ENCODE data around the gene USP10. TPM values are rescaled to one million over a fixed set of nuclear protein-coding genes. Genes with fewer than 3 reads are reported as not detected.

Gene USP10
- polyA plus RNA-seq, 3 donors: 38.7 to 115 (median 90.9) TPM

- no peak overlapping the region for H3K4me3 ChIP-seq (replicated peaks in 1 of 3; ENCODE audit: low read depth in 2 of 3, low read length in 3 of 3)
- peaks cover 24 to 26% of the 10 kb centered on the region in 2 donors for H3K4me1 ChIP-seq (ENCODE audit: control insufficient read depth in 1 of 2, insufficient read depth in 2 of 2, low read length in 2 of 2)
- Mint-ChIP-seq H3K27me3 (ENCODE audit: low read depth in 3 of 3) (peaks cover 0 to 2% (median 0%) of the 10 kb centered on the region in 3 donors), H3K9me3 (peaks cover 0 to 6% (median 4%) of the 10 kb centered on the region in 7 donors), H3K36me3 (peaks cover 68 to 80% of the 10 kb centered on the region in 2 donors), H3K27ac (peak overlapping the region in 2 of 7 donors; percentile 43 to 60), H3K4me1 (peaks cover 25% of the 10 kb centered on the region), H3K4me3 (no peak overlapping the region)
- no peaks in the 10 kb centered on the region for H3K27me3 ChIP-seq (ENCODE audit: control insufficient read depth in 2 of 2, insufficient read depth in 2 of 2, low read length in 2 of 2)
- no peak for DNase-seq
- no peak overlapping the region for H3K9ac ChIP-seq (ENCODE audit: insufficient read depth, low read length, poor library complexity, severe bottlenecking)
- no peak for TF ChIP-seq CTCF (IDR thresholded peaks at IDR 0.05)
- no peaks in the 10 kb centered on the region for H4K20me1 ChIP-seq (ENCODE audit: insufficient read depth, low read length)
- H3K79me2 ChIP-seq (ENCODE audit: insufficient read depth, low read length): peaks cover 8% of the 10 kb centered on the region
- over 99% methylated on average over 15 of the region's 18 CpGs for WGBS (ENCODE audit: insufficient coverage)
- H3K27ac ChIP-seq (ENCODE audit: low read depth in 1 of 2, low read length in 2 of 2): no peak overlapping the region
- no peak overlapping the region for H3K4me2 ChIP-seq (replicated peaks; ENCODE audit: extremely low read depth, low read length, poor library complexity, severe bottlenecking)
- intact Hi-C loops (cut with micrococcal nuclease): loop anchor here in 1 of 2 donors (5.0 kb wide), 1 partner anchor 44 kb away; no protein-coding TSS in a partner anchor
- H3K9me3 ChIP-seq (replicated peaks in 1 of 2; ENCODE audit: control insufficient read depth in 1 of 2, insufficient read depth in 1 of 2, low read length in 2 of 2): no peaks in the 10 kb centered on the region
- no peak overlapping the region for H2AFZ ChIP-seq (ENCODE audit: insufficient read depth, low read depth, low read length, poor library complexity, severe bottlenecking)
- peaks cover 50 to 74% of the 10 kb centered on the region in 2 donors for H3K36me3 ChIP-seq (replicated peaks in 1 of 2; ENCODE audit: control insufficient read depth in 1 of 2, insufficient read depth in 2 of 2, low read length in 2 of 2)
These were observed 78.9 kb downstream of the USP10 start for GRCh38 chr16:84778720-84779119.

- peaks cover 50 to 66% of the 10 kb centered on the region in 2 donors for H3K36me3 ChIP-seq (replicated peaks in 1 of 2; ENCODE audit: control insufficient read depth in 1 of 2, insufficient read depth in 2 of 2, low read length in 2 of 2)
These were observed 80.3 kb downstream of the USP10 start for GRCh38 chr16:84780063-84780462.

More at GRCh38 chr16:84780063-84780462, 80.3 kb downstream of the USP10 start:
- Histone ChIP-seq H3K4me1 (ENCODE audit: control insufficient read depth in 1 of 2, insufficient read depth in 2 of 2, low read length in 2 of 2) (peaks cover 13 to 14% of the 10 kb centered on the region in 2 donors), H3K27ac (ENCODE audit: low read depth in 1 of 2, low read length in 2 of 2) (no peak overlapping the region), H4K20me1 (ENCODE audit: insufficient read depth, low read length) (no peaks in the 10 kb centered on the region), H3K4me3 (replicated peaks in 1 of 3; ENCODE audit: low read depth in 2 of 3, low read length in 3 of 3) (no peak overlapping the region), H3K9ac (ENCODE audit: insufficient read depth, low read length, poor library complexity, severe bottlenecking) (no peak overlapping the region), H3K4me2 (replicated peaks; ENCODE audit: extremely low read depth, low read length, poor library complexity, severe bottlenecking) (no peak overlapping the region), H2AFZ (ENCODE audit: insufficient read depth, low read depth, low read length, poor library complexity, severe bottlenecking) (no peak overlapping the region), H3K27me3 (ENCODE audit: control insufficient read depth in 2 of 2, insufficient read depth in 2 of 2, low read length in 2 of 2) (no peaks in the 10 kb centered on the region), H3K79me2 (ENCODE audit: insufficient read depth, low read length) (peaks cover 7% of the 10 kb centered on the region), H3K9me3 (replicated peaks in 1 of 2; ENCODE audit: control insufficient read depth in 1 of 2, insufficient read depth in 1 of 2, low read length in 2 of 2) (no peaks in the 10 kb centered on the region)
- Mint-ChIP-seq H3K4me1 (peaks cover 16% of the 10 kb centered on the region), H3K4me3 (no peak overlapping the region), H3K36me3 (peaks cover 58 to 70% of the 10 kb centered on the region in 2 donors), H3K27ac (peak overlapping the region in 1 of 7 donors; percentile 36), H3K27me3 (ENCODE audit: low read depth in 3 of 3) (peaks cover 0 to 2% (median 0%) of the 10 kb centered on the region in 3 donors), H3K9me3 (peaks cover 0 to 6% (median 4%) of the 10 kb centered on the region in 7 donors)
- WGBS (ENCODE audit: insufficient coverage): 96% methylated on average over 8 of the region's 11 CpGs
- no peak for DNase-seq
- intact Hi-C loops (cut with micrococcal nuclease): no loop called here
- no peak for TF ChIP-seq CTCF (IDR thresholded peaks at IDR 0.05)
